WERI-Rb-1 (cell line): ENCODE data around the gene ARHGEF19.
"Not testable (repeated sequence)": the region's sequence is repeated elsewhere in the genome, so short reads cannot be mapped to it uniquely, and the experiment has no call there.

Source experiments
- DNase-seq: peaks from one replicate; pipeline ENCODE4 v3.0.0-alpha.2; 2020
- H3K27ac ChIP-seq: fragments of 250-450 bp; sonication (Bioruptor Pico); 2 replicates; pipeline ENCODE4 v1.5.1; 2020; ENCODE audit warnings: mild to moderate bottlenecking, moderate library complexity
- H3K27me3 ChIP-seq: fragments of 250-450 bp; sonication (Bioruptor Pico); 2 replicates; pipeline ENCODE4 v1.5.1; 2021; ENCODE audit warnings: mild to moderate bottlenecking, low read depth, moderate library complexity; ENCODE audit not compliant: insufficient read depth, severe bottlenecking
- H3K36me3 ChIP-seq: fragments of 250-450 bp; sonication (Bioruptor Pico); 2 replicates; pipeline ENCODE4 v1.5.1; 2020; ENCODE audit warnings: mild to moderate bottlenecking, moderate library complexity
- H3K4me3 ChIP-seq: 2 replicates; pipeline ENCODE4 v1.5.1; 2011; ENCODE audit warnings: low read depth, mild to moderate bottlenecking, control low read depth, low read length
- H3K9me3 ChIP-seq: fragments of 250-450 bp; sonication (Bioruptor Pico); 2 replicates; pipeline ENCODE4 v1.5.1; 2021; ENCODE audit warnings: mild to moderate bottlenecking, moderate library complexity; ENCODE audit not compliant: severe bottlenecking
- TF ChIP-seq, protein P1 (sequence below): IDR thresholded peaks from 2 replicates; pipeline ENCODE4 v1.5.1; 2011; ENCODE audit warnings: low read depth, mild to moderate bottlenecking, control low read depth, inconsistent platforms, low read length

Gene ARHGEF19

DNA sequence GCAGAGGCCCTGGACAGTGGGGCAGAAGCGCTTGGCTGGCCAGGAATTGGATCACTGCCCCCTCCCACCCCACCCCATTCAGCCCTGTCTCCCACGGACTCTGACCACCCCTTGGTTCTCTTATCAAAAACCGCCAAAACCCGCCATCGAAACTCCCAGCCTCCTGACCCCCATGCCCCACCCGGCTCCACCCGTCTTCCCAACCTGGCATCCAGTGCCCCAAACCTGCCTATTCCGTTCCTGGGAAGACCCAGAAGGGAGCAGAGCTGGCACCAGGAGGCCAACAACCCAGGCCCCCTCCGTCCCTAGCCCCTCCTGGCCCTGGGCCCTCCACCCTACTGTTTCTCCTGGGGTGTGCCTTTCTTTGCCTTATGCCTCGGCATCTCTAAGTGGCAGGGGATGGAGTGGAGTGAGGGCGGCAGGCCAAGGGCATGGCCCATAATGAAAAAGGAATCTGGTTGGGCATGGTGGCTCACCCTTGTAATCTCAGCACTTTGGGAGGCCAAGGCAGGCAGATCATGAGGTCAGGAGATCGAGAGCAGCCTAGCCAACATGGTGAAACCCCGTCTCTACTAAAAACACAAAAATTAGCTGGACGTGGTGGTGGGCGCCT, 40.1 kb downstream of the ARHGEF19 start:
- Histone ChIP-seq H3K9me3 (no peaks in the 10 kb centered on the region), H3K4me3 (no peak overlapping the region), H3K27me3 (no peaks in the 10 kb centered on the region), H3K27ac (no peak overlapping the region), H3K36me3 (no peaks in the 10 kb centered on the region)
- DNase-seq = no peak
- TF ChIP-seq, protein P1, sequence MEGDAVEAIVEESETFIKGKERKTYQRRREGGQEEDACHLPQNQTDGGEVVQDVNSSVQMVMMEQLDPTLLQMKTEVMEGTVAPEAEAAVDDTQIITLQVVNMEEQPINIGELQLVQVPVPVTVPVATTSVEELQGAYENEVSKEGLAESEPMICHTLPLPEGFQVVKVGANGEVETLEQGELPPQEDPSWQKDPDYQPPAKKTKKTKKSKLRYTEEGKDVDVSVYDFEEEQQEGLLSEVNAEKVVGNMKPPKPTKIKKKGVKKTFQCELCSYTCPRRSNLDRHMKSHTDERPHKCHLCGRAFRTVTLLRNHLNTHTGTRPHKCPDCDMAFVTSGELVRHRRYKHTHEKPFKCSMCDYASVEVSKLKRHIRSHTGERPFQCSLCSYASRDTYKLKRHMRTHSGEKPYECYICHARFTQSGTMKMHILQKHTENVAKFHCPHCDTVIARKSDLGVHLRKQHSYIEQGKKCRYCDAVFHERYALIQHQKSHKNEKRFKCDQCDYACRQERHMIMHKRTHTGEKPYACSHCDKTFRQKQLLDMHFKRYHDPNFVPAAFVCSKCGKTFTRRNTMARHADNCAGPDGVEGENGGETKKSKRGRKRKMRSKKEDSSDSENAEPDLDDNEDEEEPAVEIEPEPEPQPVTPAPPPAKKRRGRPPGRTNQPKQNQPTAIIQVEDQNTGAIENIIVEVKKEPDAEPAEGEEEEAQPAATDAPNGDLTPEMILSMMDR = no peak

DNA sequence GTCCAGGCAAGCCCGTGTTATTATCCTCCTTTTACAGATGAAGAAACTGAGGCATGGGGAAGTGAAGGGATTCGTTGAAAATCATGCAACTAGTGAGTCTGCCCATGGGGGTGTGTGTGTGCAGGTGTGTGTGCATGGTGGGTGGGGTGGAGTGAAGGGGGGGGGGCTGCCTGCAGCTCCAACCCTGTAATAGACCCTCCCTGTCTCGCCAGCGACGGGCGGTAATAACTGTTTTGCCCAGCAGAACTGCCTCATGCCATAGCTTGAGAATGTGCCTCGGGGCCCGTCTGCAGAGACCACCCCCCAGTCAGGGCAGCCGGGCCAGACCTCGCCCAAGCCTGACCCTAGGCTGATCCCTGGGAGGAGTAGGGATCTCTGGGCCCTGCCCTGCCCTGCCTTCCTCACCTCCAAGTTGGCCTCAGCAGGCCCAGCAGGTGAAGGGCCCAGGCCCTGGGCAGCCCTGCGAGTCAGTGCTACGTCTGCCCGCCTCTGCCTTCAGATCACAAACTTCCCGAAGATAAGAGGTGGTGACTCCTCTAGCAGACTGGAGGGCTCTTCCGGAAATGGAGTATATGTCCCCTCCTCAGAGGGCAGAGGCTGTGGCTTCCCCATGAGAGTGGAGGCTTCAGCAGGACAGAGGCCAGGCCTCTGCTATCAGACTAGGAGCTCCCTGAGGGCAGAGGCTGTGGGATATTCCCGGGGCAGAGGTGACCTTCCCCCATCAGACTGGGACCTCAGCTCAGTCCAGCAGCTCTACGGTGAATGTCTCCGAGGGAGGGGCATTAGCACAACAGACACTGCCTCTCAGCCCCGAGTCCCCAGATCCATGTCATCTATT, 40.9 kb downstream of the ARHGEF19 start:
- Histone ChIP-seq H3K27ac (no peak overlapping the region), H3K36me3 (no peaks in the 10 kb centered on the region), H3K4me3 (no peak overlapping the region), H3K9me3 (no peaks in the 10 kb centered on the region), H3K27me3 (no peaks in the 10 kb centered on the region)
- no peak for DNase-seq
- TF ChIP-seq, protein P1 = no peak

DNA sequence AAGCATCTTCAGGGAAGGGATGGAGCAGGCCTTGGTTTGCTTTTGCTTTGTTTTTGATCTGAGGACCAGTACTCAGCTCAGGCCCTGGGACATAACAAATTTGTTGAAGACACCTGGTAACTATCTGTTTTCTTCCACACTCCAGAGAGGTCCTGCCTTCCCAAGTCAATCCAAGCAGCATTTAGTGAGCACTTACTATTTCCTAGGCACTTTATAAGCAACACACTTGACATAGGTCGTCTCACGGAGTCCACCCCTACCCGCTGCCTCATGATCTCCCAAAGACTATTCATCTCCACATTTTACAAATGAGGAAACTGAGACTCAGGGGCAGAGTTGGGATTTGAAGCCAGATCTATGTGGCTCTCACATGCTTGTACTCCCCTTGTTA, 42.2 kb downstream of the ARHGEF19 start:
- DNase-seq = no peak
- Histone ChIP-seq H3K27me3 (no peaks in the 10 kb centered on the region), H3K4me3 (no peak overlapping the region), H3K36me3 (no peaks in the 10 kb centered on the region), H3K27ac (no peak overlapping the region), H3K9me3 (no peaks in the 10 kb centered on the region)
- TF ChIP-seq, protein P1 = no peak

DNA sequence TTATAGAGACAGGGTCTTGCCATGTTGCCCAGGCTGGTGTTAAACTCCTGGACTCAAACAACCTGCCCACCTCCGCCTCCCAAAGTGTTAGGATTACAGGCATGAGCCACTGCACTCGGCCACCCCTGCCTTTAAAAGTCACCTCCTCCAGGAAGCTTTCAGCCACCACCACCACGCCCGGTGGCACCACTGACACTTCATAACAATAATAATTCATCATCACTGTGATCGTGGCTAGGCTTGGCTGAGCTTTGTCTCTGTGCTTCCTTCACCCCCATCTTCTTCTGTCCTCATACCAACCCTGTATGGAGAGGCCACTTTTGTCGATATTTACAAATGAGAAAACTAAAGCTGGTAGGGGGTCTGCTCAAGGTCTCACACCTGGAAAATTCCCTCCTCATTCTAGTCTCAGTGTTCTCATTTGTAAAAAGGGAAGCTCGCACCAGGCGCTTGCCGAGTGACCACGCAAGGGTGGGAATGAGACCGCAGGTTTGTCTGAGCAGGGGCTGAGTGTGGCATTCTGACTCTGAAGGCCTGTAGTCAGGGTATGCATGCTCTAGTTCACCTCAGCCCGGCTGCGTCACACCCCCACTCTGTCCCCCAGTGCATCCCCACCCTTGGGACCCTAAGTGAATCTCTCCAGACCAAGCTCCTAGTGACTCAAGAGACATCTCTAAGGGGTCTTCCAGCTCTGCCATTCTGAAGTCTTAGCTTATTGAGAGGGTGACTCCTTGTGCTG, 43.7 kb downstream of the ARHGEF19 start:
- H3K4me3 ChIP-seq = no peak overlapping the region
- TF ChIP-seq, protein P1 = no peak
- no peaks in the 10 kb centered on the region for H3K36me3 ChIP-seq
- H3K9me3 ChIP-seq = no peaks in the 10 kb centered on the region
- no peaks in the 10 kb centered on the region for H3K27me3 ChIP-seq
- no peak overlapping the region for H3K27ac ChIP-seq
- no peak for DNase-seq

DNA sequence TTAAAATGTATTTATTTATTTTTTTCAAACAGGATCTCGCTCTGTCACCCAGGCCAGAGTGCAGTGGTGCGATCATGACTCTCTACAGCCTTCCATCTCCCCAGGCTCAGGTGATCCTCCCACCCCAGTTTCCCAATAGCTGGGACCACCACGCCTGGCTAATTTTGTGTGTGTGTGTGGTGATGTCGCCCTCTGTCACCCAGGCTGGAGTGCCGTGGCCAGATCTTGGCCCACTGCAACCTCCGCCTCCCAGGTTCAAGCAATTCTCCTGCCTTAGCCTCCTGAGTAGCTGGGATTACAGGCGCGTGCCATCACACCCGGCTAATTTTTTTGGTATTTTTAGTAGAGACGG, 44.3 kb downstream of the ARHGEF19 start:
- H3K36me3 ChIP-seq, H3K4me3 ChIP-seq, DNase-seq, H3K27ac ChIP-seq, H3K27me3 ChIP-seq, H3K9me3 ChIP-seq: not testable (repeated sequence)
